ENCODE data around the gene IRGQ.

IRGQ gene

GRCh38 chr19:43562226-43562697, 33.7 kb downstream of the IRGQ start:
- DNase-seq (ENCODE audit: low read depth): no peak
- H3K4me3 ChIP-seq (ENCODE audit: low read depth, low read length): no peak overlapping the region
- no peak for TF ChIP-seq CTCF (IDR thresholded peaks at IDR 0.05; ENCODE audit: control insufficient read depth, extremely low read depth, insufficient read depth)

DNA sequence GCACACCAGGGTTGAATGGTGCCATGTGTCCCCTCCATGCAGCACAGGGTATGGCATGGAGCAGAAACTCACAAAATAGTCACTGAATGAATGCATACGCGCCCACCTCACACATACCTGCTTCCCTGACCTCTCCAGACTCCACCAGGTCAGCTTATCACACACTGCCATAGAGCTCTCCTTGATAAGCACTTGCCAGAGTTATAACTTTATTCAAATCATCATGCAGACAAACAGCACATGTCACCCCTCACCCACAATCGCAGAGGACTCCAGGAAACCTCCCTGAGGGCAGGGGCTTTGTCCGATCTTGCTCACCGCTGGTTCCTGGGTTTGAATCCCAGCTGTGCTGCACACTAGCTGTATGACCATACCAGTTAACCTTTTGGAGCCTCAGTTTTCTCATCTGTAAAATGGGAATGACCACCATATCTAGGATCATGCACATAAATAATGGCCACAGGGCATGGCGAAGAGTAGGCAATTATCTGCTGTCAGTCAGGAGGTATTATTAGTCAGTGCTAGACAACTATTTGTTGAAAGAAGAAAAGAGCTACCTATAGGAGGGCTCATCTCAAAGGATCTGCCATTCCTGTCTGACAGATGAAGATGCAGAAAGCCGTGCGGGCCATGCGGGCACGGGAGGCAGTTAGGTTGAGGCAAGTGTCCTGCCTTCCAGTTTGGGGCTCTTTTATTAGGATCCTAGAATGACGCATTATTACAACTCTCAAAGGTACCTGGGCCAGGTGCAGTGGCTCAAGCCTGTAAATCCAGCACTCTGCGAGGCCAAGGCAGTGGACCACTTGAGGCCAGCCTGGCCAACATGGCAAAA, 34.6 kb downstream of the IRGQ start:
- no peak for TF ChIP-seq CTCF (IDR thresholded peaks at IDR 0.05; ENCODE audit: control insufficient read depth, extremely low read depth, insufficient read depth)
- no peak for DNase-seq (ENCODE audit: low read depth)
- no peak overlapping the region for H3K4me3 ChIP-seq (ENCODE audit: low read depth, low read length)

DNA sequence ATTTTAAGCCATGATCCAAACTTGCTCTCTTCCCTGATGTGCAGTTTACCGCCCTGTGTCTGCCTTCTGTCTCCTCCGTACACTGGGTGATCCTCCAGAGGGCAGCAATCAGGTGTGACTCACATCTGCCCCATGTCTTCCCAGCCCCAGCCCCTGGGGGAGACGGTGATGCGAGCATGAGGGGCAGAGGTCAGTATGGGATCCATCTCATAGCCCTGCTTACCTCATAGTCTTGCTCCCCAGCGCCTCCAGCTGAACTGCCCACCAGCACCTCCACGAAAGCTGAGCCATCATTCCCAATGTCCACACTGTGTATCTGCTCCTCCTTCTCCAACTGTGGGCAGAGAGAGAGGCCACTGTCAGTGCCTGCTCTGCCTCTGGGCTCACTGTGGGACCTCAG, 35.2 kb downstream of the IRGQ start:
- no peak for TF ChIP-seq CTCF (IDR thresholded peaks at IDR 0.05; ENCODE audit: control insufficient read depth, extremely low read depth, insufficient read depth)
- DNase-seq (ENCODE audit: low read depth): no peak
- no peak overlapping the region for H3K4me3 ChIP-seq (ENCODE audit: low read depth, low read length)

DNA sequence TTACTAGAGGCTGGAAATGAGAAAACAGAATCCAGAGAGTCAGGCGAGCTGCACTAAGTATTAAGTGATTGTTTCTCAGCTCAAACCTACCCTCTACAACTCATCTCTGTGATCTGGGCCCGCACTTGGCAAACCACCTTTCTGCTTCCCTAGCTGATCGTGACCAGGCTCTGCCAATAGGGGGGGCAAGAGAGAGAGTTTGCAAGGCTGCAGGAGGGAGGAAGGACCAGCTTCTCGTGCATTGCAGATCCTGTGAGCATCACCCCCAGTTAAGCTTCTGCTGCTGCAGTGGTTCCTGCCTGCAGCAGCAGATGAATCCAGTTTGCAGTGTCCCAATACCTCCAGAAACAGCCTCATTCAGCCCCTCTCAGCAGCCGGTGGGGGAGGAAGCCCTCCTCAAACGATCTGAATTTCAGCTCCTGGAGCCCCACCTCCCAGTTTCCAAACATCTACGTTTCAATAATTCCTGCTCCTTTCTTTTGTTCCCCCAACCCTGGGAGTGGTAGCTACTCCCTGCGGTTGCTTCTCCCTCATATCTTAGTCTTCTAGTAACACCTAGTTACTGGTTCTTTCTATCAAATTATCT, 40.7 kb downstream of the IRGQ start:
- TF ChIP-seq CTCF (IDR thresholded peaks at IDR 0.05; ENCODE audit: control insufficient read depth, extremely low read depth, insufficient read depth): peak; percentile 68
- DNase-seq (ENCODE audit: low read depth): no peak
- no peak overlapping the region for H3K4me3 ChIP-seq (ENCODE audit: low read depth, low read length)

DNA sequence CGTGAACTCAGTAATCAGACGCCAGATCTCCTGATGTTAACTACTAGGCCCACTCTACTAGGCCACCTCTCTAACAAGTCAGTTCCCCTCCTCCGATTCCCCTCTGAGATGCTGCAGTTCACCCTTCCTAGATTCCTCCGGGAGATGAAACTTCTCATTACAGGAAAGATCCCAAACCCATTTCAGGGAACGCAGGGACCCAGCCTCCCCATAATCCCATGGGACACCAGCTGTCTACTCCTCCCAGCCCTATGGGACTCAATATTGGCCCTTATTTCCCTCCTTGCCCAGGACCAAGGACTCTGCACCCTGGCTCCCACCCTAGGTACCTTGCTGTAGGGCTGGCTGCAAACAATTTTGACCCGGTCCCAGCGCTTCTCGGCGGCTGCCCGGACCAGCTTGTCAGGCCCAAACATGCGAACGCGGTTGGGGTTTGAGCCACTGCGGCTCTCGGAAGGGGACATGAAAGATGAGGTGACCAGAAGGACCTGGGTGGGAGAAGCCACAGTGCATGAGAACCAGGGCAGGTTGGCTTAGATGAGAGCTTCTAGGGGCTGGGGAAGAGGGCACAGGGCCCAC, 41.5 kb downstream of the IRGQ start:
- no peak for DNase-seq (ENCODE audit: low read depth)
- H3K4me3 ChIP-seq (ENCODE audit: low read depth, low read length): no peak overlapping the region
- TF ChIP-seq CTCF (IDR thresholded peaks at IDR 0.05; ENCODE audit: control insufficient read depth, extremely low read depth, insufficient read depth): no peak

DNA sequence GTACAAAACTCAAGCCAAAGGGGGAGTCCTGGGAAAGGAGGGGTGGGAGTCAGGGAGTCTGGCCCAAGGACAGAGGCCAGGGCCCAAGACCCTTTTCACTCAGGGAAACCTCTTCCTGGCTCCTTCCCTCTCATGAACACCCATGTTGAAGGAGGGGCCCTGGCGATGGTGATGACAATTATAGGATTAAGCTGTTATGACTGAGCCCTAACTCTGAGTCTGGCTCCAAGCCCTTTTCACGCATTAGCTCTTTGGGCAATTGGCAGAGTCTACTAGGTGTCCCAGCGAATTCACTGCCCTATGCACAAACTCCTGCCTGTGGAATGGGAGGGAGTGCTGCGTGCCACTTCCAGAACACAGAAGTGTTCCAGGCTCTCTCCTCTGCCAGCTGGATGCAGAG, 42.3 kb downstream of the IRGQ start:
- DNase-seq (ENCODE audit: low read depth): no peak
- no peak for TF ChIP-seq CTCF (IDR thresholded peaks at IDR 0.05; ENCODE audit: control insufficient read depth, extremely low read depth, insufficient read depth)
- H3K4me3 ChIP-seq (ENCODE audit: low read depth, low read length): no peak overlapping the region

All from LNCaP clone FGC (cell line).